Smooth muscle cell (in vitro differentiated cells): ENCODE data around the gene CFL1. TPM values are rescaled to one million over a fixed set of nuclear protein-coding genes. Genes with fewer than 3 reads are reported as not detected.
A peak's percentile ranks its signal among the peaks of the same experiment; 100 is the strongest.
"Not testable (repeated sequence)": the region's sequence is repeated elsewhere in the genome, so short reads cannot be mapped to it uniquely, and the experiment has no call there.

Source experiments
- DNase-seq: peaks from one replicate; lab custom pipeline; 2025; ENCODE audit not compliant: unreplicated experiment; lab: John Stamatoyannopoulos, UW
- H2AFZ ChIP-seq: fragments of 200-600 bp; sonication (generic); 2 replicates; pipeline ENCODE4 v1.6.0; 2016; ENCODE audit warnings: antibody characterized with exemption, low read depth, mild to moderate bottlenecking
- H3F3A ChIP-seq: fragments of 200-600 bp; sonication (generic); 2 replicates; pipeline ENCODE4 v1.6.0; 2017; ENCODE audit warnings: antibody characterized with exemption, low read depth
- H3K27ac ChIP-seq: fragments of 200-600 bp; sonication (generic); 2 replicates; pipeline ENCODE4 v1.5.1; 2016; ENCODE audit warnings: low read depth, mild to moderate bottlenecking
- H3K27me3 ChIP-seq: fragments of 200-600 bp; sonication (generic); 2 replicates; pipeline ENCODE4 v1.6.1; 2016; ENCODE audit warnings: low read depth, mild to moderate bottlenecking
- H3K36me3 ChIP-seq: fragments of 200-600 bp; sonication (generic); 2 replicates; pipeline ENCODE4 v1.5.1; 2016; ENCODE audit warnings: low read depth
- H3K4me1 ChIP-seq: fragments of 200-600 bp; sonication (generic); 2 replicates; pipeline ENCODE4 v1.5.1; 2016; ENCODE audit warnings: low read depth
- H3K4me2 ChIP-seq: fragments of 200-600 bp; sonication (generic); 2 replicates; pipeline ENCODE4 v1.6.0; 2016; ENCODE audit warnings: mild to moderate bottlenecking
- H3K4me3 ChIP-seq: fragments of 200-600 bp; sonication (generic); 2 replicates; pipeline ENCODE4 v1.5.1; 2016; ENCODE audit warnings: mild to moderate bottlenecking
- H3K79me2 ChIP-seq: fragments of 200-600 bp; sonication (generic); 2 replicates; pipeline ENCODE4 v1.6.0; 2016; ENCODE audit warnings: low read depth, mild to moderate bottlenecking
- H3K9ac ChIP-seq: fragments of 200-600 bp; sonication (generic); 2 replicates; pipeline ENCODE4 v1.6.0; 2016; ENCODE audit warnings: low read depth
- H3K9me3 ChIP-seq: fragments of 200-600 bp; sonication (generic); replicated peaks from 2 replicates; pipeline ENCODE4 v1.5.1; 2016; ENCODE audit warnings: low read depth
- H4K20me1 ChIP-seq: fragments of 200-600 bp; sonication (generic); 2 replicates; pipeline ENCODE4 v1.6.0; 2016; ENCODE audit warnings: low read depth
- CTCF ChIP-seq: fragments of 200-600 bp; sonication (generic); IDR thresholded peaks from 2 replicates; pipeline ENCODE4 v1.5.1; 2017; ENCODE audit warnings: borderline replicate concordance, mild to moderate bottlenecking, antibody characterized with exemption; ENCODE audit not compliant: insufficient read depth, poor library complexity, severe bottlenecking
- WGBS: methylation state at CpG from one replicate; pipeline ENCODE4 v1.1.7; 2016; ENCODE audit warnings: low lambda C conversion rate; 5-methylcytosine and 5-hydroxymethylcytosine counted together
- polyA plus RNA-seq: library from polyadenylated mRNA; unstranded; fragments of >200 nt; fragmentation: Nextera tagmentation; extraction: Ambion mirVana; gene quantifications from 2 replicates; pipeline ENCODE4 v1.2.1, GENCODE V29; 2016
- total RNA-seq: library from RNA; depleted of rRNA; stranded (reverse); fragments of >200 nt; gene quantifications from 2 replicates; pipeline ENCODE4 v1.2.3, GENCODE V29; 2014

The CFL1 gene
- total and polyA plus RNA-seq, 2 experiments from 2014 or later = 1,255 to 3,052 TPM

GRCh38 chr11:65892661-65893317 lies 34.8 kb upstream of the CFL1 start:
- H3K9me3 ChIP-seq = no peaks in the 10 kb centered on the region
- H4K20me1 ChIP-seq = peaks cover 60% of the 10 kb centered on the region
- no peak for DNase-seq
- peaks cover 15% of the 10 kb centered on the region for H3F3A ChIP-seq
- peaks cover 17% of the 10 kb centered on the region for H3K4me1 ChIP-seq
- 92% methylated on average over 10 of the region's 10 CpGs for WGBS
- no peak overlapping the region for H3K9ac ChIP-seq
- no peaks in the 10 kb centered on the region for H3K27me3 ChIP-seq
- peaks cover 52% of the 10 kb centered on the region for H3K79me2 ChIP-seq
- no peak overlapping the region for H2AFZ ChIP-seq
- no peak for TF ChIP-seq CTCF
- H3K4me2 ChIP-seq = peak overlapping the region; percentile 97
- H3K27ac ChIP-seq = no peak overlapping the region
- no peaks in the 10 kb centered on the region for H3K36me3 ChIP-seq
- no peak overlapping the region for H3K4me3 ChIP-seq

- H3K9ac ChIP-seq, H3K27me3 ChIP-seq, H3K27ac ChIP-seq, DNase-seq, H3K9me3 ChIP-seq, H3K36me3 ChIP-seq, H2AFZ ChIP-seq: not testable (repeated sequence)
- peaks cover 53% of the 10 kb centered on the region for H3K79me2 ChIP-seq
- H3K4me2 ChIP-seq = peak overlapping the region; percentile 97
- 87% methylated on average over 5 of the region's 5 CpGs for WGBS
- H3K4me3 ChIP-seq = peak overlapping the region; percentile 67
- H3F3A ChIP-seq = peaks cover 16% of the 10 kb centered on the region
- H4K20me1 ChIP-seq = peaks cover 55% of the 10 kb centered on the region
- H3K4me1 ChIP-seq = peaks cover 22% of the 10 kb centered on the region
These were observed 34.2 kb upstream of the CFL1 start for GRCh38 chr11:65892137-65892540.

GRCh38 chr11:65891219-65892136 lies 33.5 kb upstream of the CFL1 start:
- Histone ChIP-seq H4K20me1 (peaks cover 48% of the 10 kb centered on the region), H3F3A (peaks cover 16% of the 10 kb centered on the region), H3K9me3 (no peaks in the 10 kb centered on the region), H3K4me2 (peak overlapping the region; percentile 97), H3K27me3 (no peaks in the 10 kb centered on the region), H3K4me1 (peaks cover 22% of the 10 kb centered on the region), H2AFZ (no peak overlapping the region), H3K79me2 (peaks cover 53% of the 10 kb centered on the region), H3K4me3 (peak overlapping the region; percentile 67), H3K27ac (peak overlapping the region; percentile 58), H3K9ac (peak overlapping the region; percentile 80), H3K36me3 (no peaks in the 10 kb centered on the region)
- peak; percentile 10 for TF ChIP-seq CTCF
- DNase-seq = no peak
- 8% methylated on average over 48 of the region's 57 CpGs for WGBS
